ENCODE measurements around the gene HS3ST6.

HS3ST6 gene

GRCh38 chr16:1950559-1950958 lies 32.3 kb upstream of the HS3ST6 start:
- H3K4me2 ChIP-seq (ENCODE audit: low read depth, low read length, poor library complexity, severe bottlenecking), result no peak overlapping the region
- no peaks in the 10 kb centered on the region for H3K4me1 ChIP-seq (ENCODE audit: insufficient read depth, low read length, poor library complexity, severe bottlenecking)
- no peaks in the 10 kb centered on the region for H3F3A ChIP-seq (ENCODE audit: low read depth)

GRCh38 chr16:1950047-1950446 lies 31.8 kb upstream of the HS3ST6 start:
- Histone ChIP-seq H2AFZ (ENCODE audit: low read length) (no peak overlapping the region), H3F3A (ENCODE audit: low read depth) (no peaks in the 10 kb centered on the region), H3K79me2 (ENCODE audit: insufficient read depth, low read length) (no peaks in the 10 kb centered on the region), H3K4me3 (ENCODE audit: low read length, poor library complexity, severe bottlenecking) (no peak overlapping the region), H3K27me3 (ENCODE audit: insufficient read depth, low read length, poor library complexity, severe bottlenecking) (no peaks in the 10 kb centered on the region), H3K9ac (ENCODE audit: low read depth, low read length, poor library complexity, severe bottlenecking) (no peak overlapping the region), H3K9me2 (replicated peaks; ENCODE audit: low read depth, low read length) (no peaks in the 10 kb centered on the region), H3K4me1 (ENCODE audit: insufficient read depth, low read length, poor library complexity, severe bottlenecking) (no peaks in the 10 kb centered on the region), H3K9me3 (ENCODE audit: insufficient read depth, low read depth, low read length) (no peaks in the 10 kb centered on the region), H3K36me3 (ENCODE audit: insufficient read depth, low read length) (no peaks in the 10 kb centered on the region), H3K4me2 (ENCODE audit: low read depth, low read length, poor library complexity, severe bottlenecking) (no peak overlapping the region), H4K20me1 (ENCODE audit: insufficient read depth, low read length, poor library complexity, severe bottlenecking) (no peaks in the 10 kb centered on the region)
- no peak for TF ChIP-seq EZH2phosphoT487 (IDR thresholded peaks at IDR 0.05; ENCODE audit: borderline replicate concordance)
- no peak for TF ChIP-seq CTCF (conservative IDR thresholded peaks at IDR 0.05; ENCODE audit: low read length)

More at GRCh38 chr16:1950559-1950958, 32.3 kb upstream of the HS3ST6 start:
- H3K9ac ChIP-seq (ENCODE audit: low read depth, low read length, poor library complexity, severe bottlenecking), result no peak overlapping the region
- H3K27me3 ChIP-seq (ENCODE audit: insufficient read depth, low read length, poor library complexity, severe bottlenecking), result no peaks in the 10 kb centered on the region
- no peaks in the 10 kb centered on the region for H4K20me1 ChIP-seq (ENCODE audit: insufficient read depth, low read length, poor library complexity, severe bottlenecking)
- no peaks in the 10 kb centered on the region for H3K9me3 ChIP-seq (ENCODE audit: insufficient read depth, low read depth, low read length)
- H3K79me2 ChIP-seq (ENCODE audit: insufficient read depth, low read length), result no peaks in the 10 kb centered on the region
- H2AFZ ChIP-seq (ENCODE audit: low read length), result no peak overlapping the region
- no peaks in the 10 kb centered on the region for H3K36me3 ChIP-seq (ENCODE audit: insufficient read depth, low read length)
- H3K9me2 ChIP-seq (replicated peaks; ENCODE audit: low read depth, low read length), result no peaks in the 10 kb centered on the region
- no peak for TF ChIP-seq EZH2phosphoT487 (IDR thresholded peaks at IDR 0.05; ENCODE audit: borderline replicate concordance)
- no peak for TF ChIP-seq CTCF (conservative IDR thresholded peaks at IDR 0.05; ENCODE audit: low read length)
- H3K4me3 ChIP-seq (ENCODE audit: low read length, poor library complexity, severe bottlenecking), result no peak overlapping the region

- H3K79me2 ChIP-seq (ENCODE audit: insufficient read depth, low read length), result no peaks in the 10 kb centered on the region
- H2AFZ ChIP-seq (ENCODE audit: low read length), result no peak overlapping the region
- no peaks in the 10 kb centered on the region for H3K36me3 ChIP-seq (ENCODE audit: insufficient read depth, low read length)
- H3K9me2 ChIP-seq (replicated peaks; ENCODE audit: low read depth, low read length), result no peaks in the 10 kb centered on the region
- H3K4me2 ChIP-seq (ENCODE audit: low read depth, low read length, poor library complexity, severe bottlenecking), result no peak overlapping the region
- no peaks in the 10 kb centered on the region for H3F3A ChIP-seq (ENCODE audit: low read depth)
- no peaks in the 10 kb centered on the region for H4K20me1 ChIP-seq (ENCODE audit: insufficient read depth, low read length, poor library complexity, severe bottlenecking)
- H3K4me1 ChIP-seq (ENCODE audit: insufficient read depth, low read length, poor library complexity, severe bottlenecking), result no peaks in the 10 kb centered on the region
- no peak overlapping the region for H3K4me3 ChIP-seq (ENCODE audit: low read length, poor library complexity, severe bottlenecking)
- H3K27me3 ChIP-seq (ENCODE audit: insufficient read depth, low read length, poor library complexity, severe bottlenecking), result no peaks in the 10 kb centered on the region
- TF ChIP-seq EZH2phosphoT487 (IDR thresholded peaks at IDR 0.05; ENCODE audit: borderline replicate concordance) (no peak), CTCF (conservative IDR thresholded peaks at IDR 0.05; ENCODE audit: low read length) (no peak)
- H3K9ac ChIP-seq (ENCODE audit: low read depth, low read length, poor library complexity, severe bottlenecking), result no peak overlapping the region
- no peaks in the 10 kb centered on the region for H3K9me3 ChIP-seq (ENCODE audit: insufficient read depth, low read depth, low read length)
These were observed 31.3 kb upstream of the HS3ST6 start for GRCh38 chr16:1949507-1949906.

Data from Loucy (cell line).